RWPE2 (cell line): ENCODE data around the gene PRPH.

Experiments
- ATAC-seq: fragments of 200-7000 bp; cut with Tn5 transposase; 3 replicates; pipeline ENCODE4 v1.9.1; 2021; ENCODE audit warnings: low read depth
- DNase-seq: peaks from one replicate; pipeline ENCODE4 v3.0.0-alpha.2; 2020; ENCODE audit warnings: low spot score
- H3K27ac ChIP-seq: fragments of 450-650 bp; 2 replicates; pipeline ENCODE4 v1.5.1; 2017; ENCODE audit warnings: mild to moderate bottlenecking; ENCODE audit not compliant: poor library complexity, severe bottlenecking
- H3K27me3 ChIP-seq: fragments of 250-450 bp; sonication (Bioruptor Pico); 2 replicates; pipeline ENCODE4 v1.5.1; 2021; ENCODE audit warnings: mild to moderate bottlenecking, moderate library complexity; ENCODE audit not compliant: insufficient read depth, poor library complexity, severe bottlenecking
- H3K36me3 ChIP-seq: fragments of 250-450 bp; sonication (Bioruptor Pico); 2 replicates; pipeline ENCODE4 v1.5.1; 2020; ENCODE audit warnings: low read depth, mild to moderate bottlenecking, moderate library complexity
- H3K4me1 ChIP-seq: fragments of 250-450 bp; sonication (Bioruptor Pico); 2 replicates; pipeline ENCODE4 v1.5.1; 2021; ENCODE audit warnings: mild to moderate bottlenecking, moderate library complexity; ENCODE audit not compliant: insufficient read depth, poor library complexity, severe bottlenecking
- H3K4me3 ChIP-seq: fragments of 250-450 bp; sonication (Bioruptor Pico); 2 replicates; pipeline ENCODE4 v1.5.1; 2021; ENCODE audit warnings: mild to moderate bottlenecking, moderate library complexity; ENCODE audit not compliant: severe bottlenecking
- H3K9me3 ChIP-seq: fragments of 250-450 bp; sonication (Bioruptor Pico); 2 replicates; pipeline ENCODE4 v1.5.1; 2021; ENCODE audit warnings: mild to moderate bottlenecking, moderate library complexity; ENCODE audit not compliant: severe bottlenecking
- TF ChIP-seq, protein P1 (sequence below): fragments of 450-650 bp; IDR thresholded peaks from one replicate; pipeline ENCODE4 v1.5.1; 2017; ENCODE audit warnings: mild to moderate bottlenecking, moderate library complexity; ENCODE audit not compliant: poor library complexity, severe bottlenecking

The PRPH gene

DNA sequence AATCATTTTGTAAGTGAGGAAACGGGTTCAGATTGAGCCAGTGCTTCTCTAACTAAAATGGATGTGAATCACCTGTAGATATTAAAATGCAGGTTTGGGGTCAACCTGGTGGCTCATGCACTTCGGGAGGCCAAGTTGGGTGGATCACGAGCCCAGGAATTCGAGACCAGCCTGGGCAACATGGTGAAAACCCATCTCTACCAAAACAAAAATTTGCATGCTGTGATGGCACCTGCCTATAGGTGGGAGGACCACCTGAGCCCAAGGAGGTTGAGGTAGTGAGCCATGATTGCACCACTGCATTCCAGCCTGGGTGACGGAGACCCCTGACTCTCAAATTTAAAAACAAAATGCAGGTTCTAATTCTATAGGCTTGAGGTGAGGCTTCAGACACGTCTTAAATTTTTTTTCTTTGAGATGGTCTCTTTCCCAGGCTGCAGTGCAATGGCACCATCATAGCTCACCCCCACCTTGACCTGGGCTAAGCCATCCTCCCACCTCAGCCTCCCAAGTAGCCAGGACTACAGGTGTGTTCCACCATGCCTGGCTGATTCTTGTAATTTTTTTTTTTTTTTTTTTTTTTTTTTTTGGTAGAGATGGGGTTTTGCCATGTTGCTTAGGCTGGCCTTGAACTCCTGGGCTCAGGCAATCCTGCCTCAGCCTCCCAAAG is 21.1 kb upstream of the PRPH start:
- ATAC-seq (0 out of 3 replicates have a peak, but pooled peaks have one; percentile 2), DNase-seq (no peak)
- Histone ChIP-seq H3K4me3 (no peak overlapping the region), H3K27me3 (no peaks in the 10 kb centered on the region), H3K27ac (no peak overlapping the region), H3K9me3 (no peaks in the 10 kb centered on the region), H3K36me3 (peaks cover 47% of the 10 kb centered on the region), H3K4me1 (peaks cover 6% of the 10 kb centered on the region)
- TF ChIP-seq, protein P1, sequence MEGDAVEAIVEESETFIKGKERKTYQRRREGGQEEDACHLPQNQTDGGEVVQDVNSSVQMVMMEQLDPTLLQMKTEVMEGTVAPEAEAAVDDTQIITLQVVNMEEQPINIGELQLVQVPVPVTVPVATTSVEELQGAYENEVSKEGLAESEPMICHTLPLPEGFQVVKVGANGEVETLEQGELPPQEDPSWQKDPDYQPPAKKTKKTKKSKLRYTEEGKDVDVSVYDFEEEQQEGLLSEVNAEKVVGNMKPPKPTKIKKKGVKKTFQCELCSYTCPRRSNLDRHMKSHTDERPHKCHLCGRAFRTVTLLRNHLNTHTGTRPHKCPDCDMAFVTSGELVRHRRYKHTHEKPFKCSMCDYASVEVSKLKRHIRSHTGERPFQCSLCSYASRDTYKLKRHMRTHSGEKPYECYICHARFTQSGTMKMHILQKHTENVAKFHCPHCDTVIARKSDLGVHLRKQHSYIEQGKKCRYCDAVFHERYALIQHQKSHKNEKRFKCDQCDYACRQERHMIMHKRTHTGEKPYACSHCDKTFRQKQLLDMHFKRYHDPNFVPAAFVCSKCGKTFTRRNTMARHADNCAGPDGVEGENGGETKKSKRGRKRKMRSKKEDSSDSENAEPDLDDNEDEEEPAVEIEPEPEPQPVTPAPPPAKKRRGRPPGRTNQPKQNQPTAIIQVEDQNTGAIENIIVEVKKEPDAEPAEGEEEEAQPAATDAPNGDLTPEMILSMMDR: no peak

DNA sequence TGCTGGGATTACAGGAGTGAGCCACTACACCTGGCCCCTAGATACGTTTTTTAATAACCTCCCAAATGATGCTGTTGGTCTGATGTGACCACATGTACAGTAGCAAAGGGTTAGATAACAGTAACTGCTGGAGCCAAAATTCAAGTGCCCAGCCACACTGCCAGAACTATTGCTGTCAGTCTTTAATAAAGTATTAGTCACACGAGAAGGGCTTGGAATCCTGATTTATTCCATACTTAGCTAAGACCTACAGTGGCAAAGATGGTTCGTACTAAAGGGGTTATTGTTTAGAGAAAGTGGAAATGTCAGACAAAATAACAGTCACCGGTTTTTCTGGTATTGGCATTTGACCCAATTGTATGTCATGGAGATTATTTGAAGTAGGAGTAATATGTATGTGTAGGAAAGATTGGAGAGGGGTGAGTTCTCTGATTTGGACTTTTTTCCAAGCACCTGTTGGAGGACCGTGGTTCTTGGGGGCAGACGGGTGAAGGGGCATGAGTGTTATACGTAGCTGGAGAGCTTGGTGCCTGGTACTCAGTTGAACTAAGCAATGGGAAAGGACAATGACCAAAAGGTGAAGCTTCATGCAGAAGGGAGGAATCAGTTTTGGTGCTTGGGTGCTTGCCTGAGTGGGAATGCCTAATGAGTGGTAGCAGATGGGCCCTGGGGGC is 20.4 kb upstream of the PRPH start:
- DNase-seq (no peak), ATAC-seq (peak; percentile 8)
- Histone ChIP-seq H3K4me1 (no peaks in the 10 kb centered on the region), H3K9me3 (no peaks in the 10 kb centered on the region), H3K4me3 (no peak overlapping the region), H3K27me3 (no peaks in the 10 kb centered on the region), H3K27ac (no peak overlapping the region), H3K36me3 (peaks cover 40% of the 10 kb centered on the region)
- TF ChIP-seq, protein P1: no peak

DNA sequence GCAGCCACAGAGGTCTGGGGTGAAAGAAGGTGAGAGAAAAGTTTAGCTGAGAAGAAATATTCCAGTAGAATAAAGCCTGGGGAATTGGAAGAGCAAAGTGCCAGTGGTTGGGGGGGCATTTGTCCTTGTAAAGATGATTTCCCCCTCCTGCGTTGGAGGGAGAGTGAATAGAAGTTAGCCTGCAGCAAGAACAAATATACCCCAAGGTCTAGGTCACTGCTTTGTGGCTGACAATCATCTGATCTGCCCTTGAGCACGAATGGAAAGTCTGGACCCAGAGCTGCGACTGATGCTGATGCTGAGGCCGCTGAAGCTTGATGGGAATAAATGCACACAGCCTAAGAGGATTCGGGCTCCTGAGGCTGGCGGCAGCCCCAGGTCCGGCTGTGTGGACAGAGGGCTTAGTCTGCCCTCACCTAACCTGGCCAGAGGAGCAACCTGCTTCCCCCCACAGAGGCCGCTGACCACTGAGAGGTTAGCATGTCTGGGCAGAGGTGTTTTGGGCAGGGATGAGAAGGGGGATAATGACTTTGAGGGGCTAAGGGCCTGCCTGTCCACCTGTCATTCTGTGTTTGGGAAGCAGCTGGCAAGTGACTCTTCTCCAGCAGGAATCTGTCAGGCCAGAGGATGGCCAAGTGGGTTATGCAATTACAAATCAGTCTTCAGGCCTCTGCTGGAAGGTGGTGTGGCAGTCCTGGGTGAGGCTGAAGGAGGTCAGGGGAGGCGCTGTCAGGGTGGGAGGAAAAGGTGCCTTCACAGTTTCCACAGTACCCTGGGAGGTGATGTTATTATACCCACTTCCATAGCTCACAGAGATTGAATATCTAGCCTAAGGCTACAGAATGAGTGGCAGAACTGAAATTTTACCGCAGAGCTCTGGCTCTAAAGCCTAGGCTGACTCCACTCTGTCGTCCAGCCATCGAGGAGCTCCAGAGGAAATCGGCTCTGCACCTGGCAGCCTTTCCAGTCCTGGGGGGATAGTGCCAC is 18.4 kb upstream of the PRPH start:
- DNase-seq (no peak), ATAC-seq (peak; percentile 10; the same call in 2 of the 3 replicates)
- no peaks in the 10 kb centered on the region for H3K4me1 ChIP-seq
- H3K27me3 ChIP-seq: no peaks in the 10 kb centered on the region
- no peaks in the 10 kb centered on the region for H3K9me3 ChIP-seq
- no peak overlapping the region for H3K27ac ChIP-seq
- TF ChIP-seq, protein P1: no peak
- peaks cover 20% of the 10 kb centered on the region for H3K36me3 ChIP-seq
- H3K4me3 ChIP-seq: no peak overlapping the region

DNA sequence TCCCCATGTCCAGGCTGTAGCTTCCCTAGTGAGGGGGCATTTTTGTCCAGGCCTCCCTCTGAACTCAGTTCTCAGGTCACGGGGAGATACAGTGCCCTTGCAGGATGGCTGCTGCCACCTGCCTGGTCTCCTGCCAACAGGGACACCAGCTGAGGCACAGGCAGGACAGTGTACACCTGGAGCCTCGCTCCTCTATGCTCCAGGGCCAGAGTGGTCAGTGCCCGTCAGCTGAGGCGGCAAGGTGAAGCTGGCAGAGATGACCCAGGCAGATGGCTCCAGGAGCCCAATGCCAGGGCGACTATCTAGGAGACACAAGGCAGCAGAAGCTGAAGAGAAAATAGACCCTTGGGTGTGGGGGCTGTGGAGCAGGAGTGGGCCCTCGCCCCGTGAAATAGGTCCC is 17.5 kb upstream of the PRPH start:
- H3K36me3 ChIP-seq: peaks cover 13% of the 10 kb centered on the region
- TF ChIP-seq, protein P1: no peak
- peaks cover 1% of the 10 kb centered on the region for H3K4me1 ChIP-seq
- no peak overlapping the region for H3K4me3 ChIP-seq
- no peaks in the 10 kb centered on the region for H3K27me3 ChIP-seq
- no peak overlapping the region for H3K27ac ChIP-seq
- no peaks in the 10 kb centered on the region for H3K9me3 ChIP-seq
- ATAC-seq (no peak), DNase-seq (no peak)
